Measurements from ENCODE around the gene ERICH4. TPM values are rescaled to one million over a fixed set of nuclear protein-coding genes. Genes with fewer than 3 reads are reported as not detected.

ERICH4 gene
- total and polyA plus RNA-seq, 2 experiments from 2014 or later, result not detected

DNA sequence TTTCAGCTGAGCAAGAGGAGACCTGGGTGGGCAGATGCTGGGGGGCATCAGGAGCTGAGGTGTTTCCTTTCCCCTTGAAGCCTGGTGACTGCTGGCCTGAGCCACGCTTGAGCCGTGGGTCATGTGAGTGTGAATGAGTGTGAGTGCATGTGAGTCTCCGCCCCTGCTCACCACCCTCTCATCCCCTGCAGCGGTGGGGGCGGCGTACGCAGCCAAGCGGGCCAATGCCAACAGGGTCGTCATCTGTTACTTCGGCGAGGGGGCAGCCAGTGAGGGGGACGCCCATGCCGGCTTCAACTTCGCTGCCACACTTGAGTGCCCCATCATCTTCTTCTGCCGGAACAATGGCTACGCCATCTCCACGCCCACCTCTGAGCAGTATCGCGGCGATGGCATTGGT lies 21.0 kb upstream of the ERICH4 start:
- H3K4me3 ChIP-seq, result no peak overlapping the region
- H3K79me2 ChIP-seq (replicated peaks; ENCODE audit: insufficient read depth), result no peaks in the 10 kb centered on the region
- H3K27ac ChIP-seq (ENCODE audit: low read depth), result no peak overlapping the region
- peaks cover 3% of the 10 kb centered on the region for H3K4me1 Mint-ChIP-seq
- H3K4me2 ChIP-seq, result no peak overlapping the region
- H3K27me3 ChIP-seq (ENCODE audit: insufficient read depth), result no peaks in the 10 kb centered on the region
- peaks cover 3% of the 10 kb centered on the region for H3K27me3 Mint-ChIP-seq (ENCODE audit: insufficient read depth, low read depth, poor library complexity)
- H3K27ac Mint-ChIP-seq, result no peak overlapping the region
- H3K9me3 Mint-ChIP-seq, result no peaks in the 10 kb centered on the region
- peaks cover 28% of the 10 kb centered on the region for H3K36me3 Mint-ChIP-seq (ENCODE audit: low read depth)
- no peak overlapping the region for H3K4me3 Mint-ChIP-seq
- no peak for TF ChIP-seq EZH2 (IDR thresholded peaks at IDR 0.05; ENCODE audit: low read depth, unreplicated experiment)
- TF ChIP-seq, protein P1, sequence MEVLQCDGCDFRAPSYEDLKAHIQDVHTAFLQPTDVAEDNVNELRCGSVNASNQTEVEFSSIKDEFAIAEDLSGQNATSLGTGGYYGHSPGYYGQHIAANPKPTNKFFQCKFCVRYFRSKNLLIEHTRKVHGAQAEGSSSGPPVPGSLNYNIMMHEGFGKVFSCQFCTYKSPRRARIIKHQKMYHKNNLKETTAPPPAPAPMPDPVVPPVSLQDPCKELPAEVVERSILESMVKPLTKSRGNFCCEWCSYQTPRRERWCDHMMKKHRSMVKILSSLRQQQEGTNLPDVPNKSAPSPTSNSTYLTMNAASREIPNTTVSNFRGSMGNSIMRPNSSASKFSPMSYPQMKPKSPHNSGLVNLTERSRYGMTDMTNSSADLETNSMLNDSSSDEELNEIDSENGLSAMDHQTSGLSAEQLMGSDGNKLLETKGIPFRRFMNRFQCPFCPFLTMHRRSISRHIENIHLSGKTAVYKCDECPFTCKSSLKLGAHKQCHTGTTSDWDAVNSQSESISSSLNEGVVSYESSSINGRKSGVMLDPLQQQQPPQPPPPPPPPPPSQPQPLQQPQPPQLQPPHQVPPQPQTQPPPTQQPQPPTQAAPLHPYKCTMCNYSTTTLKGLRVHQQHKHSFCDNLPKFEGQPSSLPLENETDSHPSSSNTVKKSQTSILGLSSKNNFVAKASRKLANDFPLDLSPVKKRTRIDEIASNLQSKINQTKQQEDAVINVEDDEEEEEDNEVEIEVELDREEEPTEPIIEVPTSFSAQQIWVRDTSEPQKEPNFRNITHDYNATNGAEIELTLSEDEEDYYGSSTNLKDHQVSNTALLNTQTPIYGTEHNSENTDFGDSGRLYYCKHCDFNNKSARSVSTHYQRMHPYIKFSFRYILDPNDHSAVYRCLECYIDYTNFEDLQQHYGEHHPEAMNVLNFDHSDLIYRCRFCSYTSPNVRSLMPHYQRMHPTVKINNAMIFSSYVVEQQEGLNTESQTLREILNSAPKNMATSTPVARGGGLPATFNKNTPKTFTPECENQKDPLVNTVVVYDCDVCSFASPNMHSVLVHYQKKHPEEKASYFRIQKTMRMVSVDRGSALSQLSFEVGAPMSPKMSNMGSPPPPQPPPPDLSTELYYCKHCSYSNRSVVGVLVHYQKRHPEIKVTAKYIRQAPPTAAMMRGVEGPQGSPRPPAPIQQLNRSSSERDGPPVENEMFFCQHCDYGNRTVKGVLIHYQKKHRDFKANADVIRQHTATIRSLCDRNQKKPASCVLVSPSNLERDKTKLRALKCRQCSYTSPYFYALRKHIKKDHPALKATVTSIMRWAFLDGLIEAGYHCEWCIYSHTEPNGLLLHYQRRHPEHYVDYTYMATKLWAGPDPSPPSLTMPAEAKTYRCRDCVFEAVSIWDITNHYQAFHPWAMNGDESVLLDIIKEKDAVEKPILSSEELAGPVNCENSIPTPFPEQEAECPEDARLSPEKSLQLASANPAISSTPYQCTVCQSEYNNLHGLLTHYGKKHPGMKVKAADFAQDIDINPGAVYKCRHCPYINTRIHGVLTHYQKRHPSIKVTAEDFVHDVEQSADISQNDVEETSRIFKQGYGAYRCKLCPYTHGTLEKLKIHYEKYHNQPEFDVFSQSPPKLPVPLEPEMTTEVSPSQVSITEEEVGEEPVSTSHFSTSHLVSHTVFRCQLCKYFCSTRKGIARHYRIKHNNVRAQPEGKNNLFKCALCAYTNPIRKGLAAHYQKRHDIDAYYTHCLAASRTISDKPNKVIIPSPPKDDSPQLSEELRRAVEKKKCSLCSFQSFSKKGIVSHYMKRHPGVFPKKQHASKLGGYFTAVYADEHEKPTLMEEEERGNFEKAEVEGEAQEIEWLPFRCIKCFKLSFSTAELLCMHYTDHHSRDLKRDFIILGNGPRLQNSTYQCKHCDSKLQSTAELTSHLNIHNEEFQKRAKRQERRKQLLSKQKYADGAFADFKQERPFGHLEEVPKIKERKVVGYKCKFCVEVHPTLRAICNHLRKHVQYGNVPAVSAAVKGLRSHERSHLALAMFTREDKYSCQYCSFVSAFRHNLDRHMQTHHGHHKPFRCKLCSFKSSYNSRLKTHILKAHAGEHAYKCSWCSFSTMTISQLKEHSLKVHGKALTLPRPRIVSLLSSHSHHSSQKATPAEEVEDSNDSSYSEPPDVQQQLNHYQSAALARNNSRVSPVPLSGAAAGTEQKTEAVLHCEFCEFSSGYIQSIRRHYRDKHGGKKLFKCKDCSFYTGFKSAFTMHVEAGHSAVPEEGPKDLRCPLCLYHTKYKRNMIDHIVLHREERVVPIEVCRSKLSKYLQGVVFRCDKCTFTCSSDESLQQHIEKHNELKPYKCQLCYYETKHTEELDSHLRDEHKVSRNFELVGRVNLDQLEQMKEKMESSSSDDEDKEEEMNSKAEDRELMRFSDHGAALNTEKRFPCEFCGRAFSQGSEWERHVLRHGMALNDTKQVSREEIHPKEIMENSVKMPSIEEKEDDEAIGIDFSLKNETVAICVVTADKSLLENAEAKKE (CRISPR knock-in tag; IDR thresholded peaks at IDR 0.05), result no peak
- H3K36me3 ChIP-seq (ENCODE audit: insufficient read depth), result no peaks in the 10 kb centered on the region
- no peaks in the 10 kb centered on the region for H3K9me2 ChIP-seq (ENCODE audit: insufficient read depth)
- no peak for ATAC-seq
- H3F3A ChIP-seq (replicated peaks; ENCODE audit: low read depth), result peaks cover 2% of the 10 kb centered on the region; the same call in 1 of the 2 replicates
- peaks cover 4% of the 10 kb centered on the region for H3K4me1 ChIP-seq (ENCODE audit: insufficient read depth)
- H2AFZ ChIP-seq, result no peak overlapping the region
- H4K20me1 ChIP-seq (replicated peaks; ENCODE audit: insufficient read depth), result no peaks in the 10 kb centered on the region
- no peak for DNase-seq (ENCODE audit: low spot score)

DNA sequence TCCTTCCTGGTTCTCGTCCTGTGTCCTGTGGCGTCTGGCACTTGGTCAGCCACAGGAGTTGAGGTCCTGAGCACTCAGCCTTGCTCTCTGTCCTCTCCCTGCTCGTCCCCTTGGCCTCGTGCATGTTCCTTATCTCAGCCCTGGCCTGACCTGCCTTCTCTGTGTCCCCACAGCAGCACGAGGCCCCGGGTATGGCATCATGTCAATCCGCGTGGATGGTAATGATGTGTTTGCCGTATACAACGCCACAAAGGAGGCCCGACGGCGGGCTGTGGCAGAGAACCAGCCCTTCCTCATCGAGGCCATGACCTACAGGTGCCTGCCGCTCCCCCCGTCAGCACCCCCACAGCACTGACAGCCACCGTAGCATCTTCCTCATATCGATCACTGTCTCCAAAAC lies 20.5 kb upstream of the ERICH4 start:
- Histone ChIP-seq H3K36me3 (ENCODE audit: insufficient read depth) (no peaks in the 10 kb centered on the region), H3K79me2 (replicated peaks; ENCODE audit: insufficient read depth) (no peaks in the 10 kb centered on the region), H3K4me1 (ENCODE audit: insufficient read depth) (peaks cover 5% of the 10 kb centered on the region), H4K20me1 (replicated peaks; ENCODE audit: insufficient read depth) (no peaks in the 10 kb centered on the region), H3F3A (replicated peaks; ENCODE audit: low read depth) (peaks cover 2% of the 10 kb centered on the region; the same call in 1 of the 2 replicates), H3K4me2 (no peak overlapping the region), H3K4me3 (no peak overlapping the region), H3K27ac (ENCODE audit: low read depth) (no peak overlapping the region), H3K27me3 (ENCODE audit: insufficient read depth) (no peaks in the 10 kb centered on the region), H2AFZ (no peak overlapping the region), H3K9me2 (ENCODE audit: insufficient read depth) (no peaks in the 10 kb centered on the region)
- Mint-ChIP-seq H3K9me3 (no peaks in the 10 kb centered on the region), H3K27me3 (ENCODE audit: insufficient read depth, low read depth, poor library complexity) (peaks cover 5% of the 10 kb centered on the region), H3K36me3 (ENCODE audit: low read depth) (peaks cover 25% of the 10 kb centered on the region), H3K4me1 (peaks cover 5% of the 10 kb centered on the region), H3K4me3 (no peak overlapping the region), H3K27ac (no peak overlapping the region)
- TF ChIP-seq POLR2AphosphoS5 (IDR thresholded peaks at IDR 0.05; ENCODE audit: low read depth), result no peak
- DNase-seq (ENCODE audit: low spot score) (no peak), ATAC-seq (no peak)

Data from GM23338 (cell line).